AG08395 (cell line): Measurements from ENCODE around the gene UBXN6.
A peak's percentile ranks its signal among the peaks of the same experiment; 100 is the strongest.

Experiments used
- DNase-seq: peaks from one replicate; pipeline ENCODE4 v3.0.0; 2012; ENCODE audit warnings: mixed read lengths, low spot score

The UBXN6 gene

GRCh38 chr19:4403005-4403761, 54.4 kb downstream of the UBXN6 start:
- no peak for DNase-seq

GRCh38 chr19:4402171-4403004, 55.2 kb downstream of the UBXN6 start, which contains the start of gene CHAF1A:
Gene CHAF1A, plus strand, starts transcription at chr19:4402640. Its CDS starts 123 bp downstream, at chr19:4402763.
- DNase-seq, result peak; percentile 100

- no peak for DNase-seq
These were observed 55.8 kb downstream of the UBXN6 start for GRCh38 chr19:4401769-4402170.

- peak; percentile 92 for DNase-seq
These were observed 57.3 kb downstream of the UBXN6 start, which contains the start of gene SH3GL1 for GRCh38 chr19:4400135-4400936. Gene SH3GL1, minus strand, starts transcription at chr19:4400547. Its CDS starts 179 bp downstream, at chr19:4400368.

GRCh38 chr19:4399812-4400134, 57.8 kb downstream of the UBXN6 start:
- DNase-seq, result no peak

- DNase-seq, result no peak
These were observed 60.4 kb downstream of the UBXN6 start for GRCh38 chr19:4396949-4397783.
